Activated CD4-positive, alpha-beta T cell treated with anti-CD3 and anti-CD28 coated beads, Interleukin-2, amount 10 ng/mL, durations not matched to agents 24 days and 14 days (primary cell): Measurements from ENCODE around the gene MTMR2. TPM values are rescaled to one million over a fixed set of nuclear protein-coding genes. Genes with fewer than 3 reads are reported as not detected.

ENCODE experiments used
- DNase-seq: peaks from one replicate; pipeline ENCODE4 v3.0.0; 2022
- H3K27ac Mint-ChIP-seq: one replicate; pipeline ENCODE4 v1.8.0; 2022; ENCODE audit warnings: mild to moderate bottlenecking, mixed read lengths
- H3K27me3 Mint-ChIP-seq: one replicate; pipeline ENCODE4 v1.8.0; 2022; ENCODE audit warnings: mixed read lengths
- H3K36me3 Mint-ChIP-seq: one replicate; pipeline ENCODE4 v1.8.0; 2022; ENCODE audit warnings: low read depth, mild to moderate bottlenecking, mixed read lengths
- H3K4me1 Mint-ChIP-seq: one replicate; pipeline ENCODE4 v1.8.0; 2021; ENCODE audit warnings: mixed read lengths
- H3K4me3 Mint-ChIP-seq: one replicate; pipeline ENCODE4 v1.8.0; 2022; ENCODE audit warnings: mild to moderate bottlenecking, moderate library complexity, mixed read lengths
- H3K9me3 Mint-ChIP-seq: one replicate; pipeline ENCODE4 v1.8.0; 2021; ENCODE audit warnings: mixed read lengths
- intact Hi-C: fragments of 100-400 bp; cut with micrococcal nuclease; formaldehyde crosslinking; loops from one replicate; pipeline ENCODE4 v1.15.1; 2023
- total RNA-seq: library from RNA; stranded (reverse); gene quantifications from 2 replicates; pipeline ENCODE4 v1.2.3, GENCODE V29; 2022

Gene MTMR2
- total RNA-seq, 1 donor from 2014 or later = 37.5 TPM

DNA sequence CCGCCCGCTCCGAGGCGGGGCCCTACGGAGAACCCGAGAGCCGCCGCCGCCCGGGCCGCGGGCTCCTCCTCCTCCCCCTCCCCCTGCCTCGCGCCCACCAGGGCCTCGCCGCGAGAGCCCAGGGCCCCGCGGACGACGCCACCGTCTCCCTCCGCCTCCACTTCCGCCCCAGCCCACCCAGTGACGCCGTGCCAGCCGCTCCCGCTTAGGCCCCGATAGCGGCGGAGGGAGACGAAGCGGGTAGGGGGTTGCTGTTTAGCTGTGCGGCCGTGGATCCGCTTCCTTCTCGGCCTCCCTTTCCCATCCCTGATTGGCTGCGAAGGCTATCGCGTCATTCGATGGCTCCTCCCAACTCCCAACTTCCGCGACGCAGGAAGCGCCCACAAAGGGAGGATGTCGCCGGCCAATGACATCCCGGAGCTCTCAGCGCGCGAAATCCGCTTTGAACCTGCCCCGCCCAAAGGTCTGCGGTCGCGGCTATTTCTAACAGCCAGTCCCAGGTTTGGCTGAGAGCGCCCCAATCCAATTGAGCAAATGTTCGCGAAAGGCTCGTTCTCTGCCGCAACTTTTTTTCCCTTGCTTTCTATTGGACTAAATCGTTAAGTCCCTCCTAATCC is 134.3 kb downstream of the MTMR2 start, which contains the start of gene FAM76B:
Gene FAM76B (minus strand): TSS at position 277 of the 617 bp plus-strand sequence. CDS start 304 bp downstream, outside the sequence.
- Mint-ChIP-seq H3K4me1 (peaks cover 47% of the 10 kb centered on the region), H3K36me3 (peaks cover 57% of the 10 kb centered on the region), H3K4me3 (peak within 1 kb of the TSS; percentile 98), H3K27me3 (no peaks in the 10 kb centered on the region), H3K27ac (peak within 1 kb of the TSS; percentile 100), H3K9me3 (no peaks in the 10 kb centered on the region)
- peak; percentile 99 for DNase-seq
- intact Hi-C loops = loop anchor here (1.0 to 2.0 kb wide), 11 partner anchors 74 to 816 kb away; partner anchors contain the start of genes CWC15, ENDOD1, JRKL and KDM4D

DNA sequence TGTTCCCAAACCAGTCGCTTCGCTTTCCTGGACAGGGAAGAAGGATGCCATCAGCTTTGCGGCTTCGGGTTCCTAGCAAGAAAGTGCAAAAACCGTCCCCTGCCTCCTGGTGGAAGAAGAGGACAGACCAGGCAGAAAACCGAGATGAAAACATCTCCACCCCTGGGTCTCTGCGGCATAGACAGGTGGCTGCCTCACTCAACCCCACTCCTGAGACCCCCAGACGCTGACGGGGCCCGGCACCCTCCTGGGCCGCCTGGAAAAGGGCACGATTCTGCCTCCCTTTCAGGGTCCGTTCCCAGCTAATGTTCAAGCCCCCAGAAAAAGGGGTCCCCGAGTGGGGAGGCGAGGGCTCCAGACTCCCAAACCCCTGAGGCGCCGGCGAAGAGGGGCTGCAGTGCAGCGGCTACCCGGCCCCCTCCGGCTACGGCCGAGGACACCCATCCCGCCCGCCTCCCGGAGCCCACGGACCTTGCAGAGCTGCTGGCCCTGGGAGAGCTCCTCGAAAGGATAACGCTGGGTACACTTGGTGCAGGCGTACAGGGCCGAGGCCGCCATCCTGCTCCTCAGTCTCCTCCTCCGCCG is 134.9 kb downstream of the MTMR2 start:
- intact Hi-C loops = loop anchor here (1.0 kb wide), 6 partner anchors 554 to 816 kb away; partner anchors contain the start of genes CWC15, JRKL, KDM4D and MAML2
- DNase-seq = peak; percentile 82
- Mint-ChIP-seq H3K9me3 (no peaks in the 10 kb centered on the region), H3K36me3 (peaks cover 57% of the 10 kb centered on the region), H3K4me3 (peak overlapping the region; percentile 98), H3K27me3 (no peaks in the 10 kb centered on the region), H3K27ac (peak overlapping the region; percentile 100), H3K4me1 (peaks cover 43% of the 10 kb centered on the region)

Other genes with a start within 250 kb of the MTMR2 start
- 39.1 and 43.0 TPM in 2 replicates for gene FAM76B, start 134.3 kb downstream of the MTMR2 start, total RNA-seq
- gene CEP57, start 133.6 kb downstream of the MTMR2 start, total RNA-seq = 75.7 and 87.6 TPM in 2 replicates